Stimulated activated CD4-positive, alpha-beta T cell treated with anti-CD3 and anti-CD28 coated beads, Interleukin-12 subunit alpha, Interleukin-12 subunit beta, amount 100 ng/mL, for 4 hours (primary cell): ENCODE data around the gene SLC28A1.

Source experiments
- DNase-seq: peaks from one replicate; pipeline ENCODE4 v3.0.0-alpha.2; 2020

Gene SLC28A1

GRCh38 chr15:84886211-84886983 is 1.9 kb downstream of the SLC28A1 start:
- DNase-seq, result no peak

DNA sequence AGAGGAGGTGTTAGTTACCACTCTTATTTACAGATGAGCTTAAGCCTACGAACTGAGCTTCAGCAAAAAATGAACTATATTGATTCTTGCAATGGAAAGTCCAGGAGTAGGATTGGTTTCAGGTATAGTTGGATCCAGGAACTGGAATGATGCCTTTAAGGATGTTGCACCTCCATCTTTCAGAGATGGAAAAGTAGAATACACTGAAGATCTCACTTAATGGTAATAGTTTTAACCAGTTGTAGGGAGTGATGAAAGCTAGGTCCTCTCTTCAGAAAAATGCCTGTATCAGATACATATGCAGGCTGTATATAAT is 2.5 kb downstream of the SLC28A1 start:
- DNase-seq, result no peak

DNA sequence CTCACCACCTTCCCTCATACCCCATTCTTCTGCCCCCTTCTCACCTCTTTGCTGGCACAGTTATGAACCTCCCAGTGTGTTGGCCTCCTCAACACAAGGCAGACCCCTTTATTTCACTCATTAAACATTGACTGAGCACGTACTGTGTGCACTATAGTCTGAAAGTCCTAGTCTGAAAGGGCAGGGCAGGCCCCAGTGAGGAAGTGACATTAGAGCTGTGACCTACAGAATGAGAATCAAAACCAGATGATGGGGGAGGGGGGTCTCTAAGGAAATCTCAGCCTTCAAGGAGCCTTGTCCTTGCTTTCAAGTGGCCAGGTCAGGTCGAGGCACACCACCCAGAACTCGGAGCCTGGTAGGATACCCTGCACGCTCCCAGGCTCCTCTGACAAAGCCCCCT is 3.5 kb downstream of the SLC28A1 start:
- DNase-seq, result no peak

GRCh38 chr15:84888639-84889038 is 4.2 kb downstream of the SLC28A1 start:
- no peak for DNase-seq

GRCh38 chr15:84889313-84889990 is 5.0 kb downstream of the SLC28A1 start:
- DNase-seq, result no peak

DNA sequence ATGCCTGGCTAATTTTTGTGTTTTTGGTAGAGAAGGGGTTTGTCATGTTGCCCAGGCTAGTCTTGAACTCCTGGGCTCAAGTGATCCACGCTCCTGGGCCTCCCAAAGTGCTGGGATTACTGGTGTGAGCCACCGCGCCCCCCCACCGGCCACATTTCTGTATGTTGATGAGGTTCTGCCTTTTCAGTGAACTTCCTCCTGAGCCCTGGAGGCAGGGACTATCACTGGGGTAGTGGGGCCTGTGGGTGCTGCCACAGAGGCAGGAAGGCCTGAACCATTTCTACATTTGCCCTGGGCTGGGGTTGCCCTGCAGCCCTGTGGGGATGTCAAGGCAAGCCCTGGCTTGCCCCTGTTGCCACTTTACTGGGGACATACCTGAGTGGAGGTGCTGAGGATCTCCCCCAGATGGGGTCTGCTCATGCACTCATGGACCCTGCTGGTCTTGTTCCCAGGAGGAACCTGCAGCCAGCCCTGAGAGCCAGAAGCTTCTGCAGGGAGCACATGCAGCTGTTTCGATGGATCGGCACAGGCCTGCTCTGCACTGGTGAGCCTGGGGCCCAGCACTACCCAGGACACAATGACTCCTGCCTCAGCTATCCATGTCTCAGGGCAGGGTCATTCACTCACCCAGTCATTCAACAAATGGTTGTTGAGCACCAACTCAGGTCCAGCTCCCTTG is 5.7 kb downstream of the SLC28A1 start:
- no peak for DNase-seq

GRCh38 chr15:84890670-84891162 is 6.3 kb downstream of the SLC28A1 start:
- no peak for DNase-seq

DNA sequence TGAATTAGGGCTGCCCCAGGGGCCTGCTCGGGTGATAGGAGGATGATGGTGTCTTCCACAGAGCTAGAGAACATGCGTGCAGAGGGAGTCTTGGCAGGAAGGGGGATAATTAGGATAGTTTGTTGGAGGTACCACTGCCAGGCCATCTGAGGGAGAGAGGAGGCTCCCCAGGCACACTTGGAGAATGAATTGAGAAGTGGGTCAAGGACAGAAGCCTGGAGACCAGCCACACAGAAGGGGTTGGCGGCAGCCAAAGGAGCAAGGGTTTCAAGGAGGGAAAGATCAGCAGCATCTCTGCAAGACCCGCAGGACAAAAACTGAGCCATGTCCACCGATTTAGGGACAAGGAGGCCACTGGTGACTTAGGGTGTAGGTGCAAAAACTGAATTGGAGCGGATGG is 6.9 kb downstream of the SLC28A1 start:
- DNase-seq, result no peak

DNA sequence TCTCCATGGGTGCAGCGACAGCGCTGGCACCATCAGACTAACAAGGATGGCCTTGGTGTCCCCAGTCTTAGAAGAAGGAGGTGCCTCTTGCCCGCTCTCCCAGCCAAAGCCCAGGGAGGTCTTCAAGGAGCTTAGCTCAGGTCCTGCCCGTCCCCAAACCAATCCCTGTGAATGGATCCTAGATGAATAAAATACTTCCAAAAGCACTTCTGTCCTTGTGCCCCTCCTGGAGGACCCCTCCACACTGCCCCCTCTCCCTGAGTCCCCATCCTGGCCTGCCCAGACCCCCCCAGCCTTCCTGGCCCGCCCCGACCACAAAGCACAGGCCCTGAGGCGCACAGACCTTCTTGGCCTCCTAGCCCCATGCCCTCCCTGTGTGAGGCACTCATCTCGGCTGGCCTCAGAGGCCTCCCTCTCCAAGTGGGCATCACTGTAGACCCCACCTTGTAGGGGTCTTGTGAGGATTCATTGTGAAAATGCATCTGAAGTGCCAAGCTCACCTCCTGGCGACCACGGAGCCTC is 8.4 kb downstream of the SLC28A1 start:
- no peak for DNase-seq

GRCh38 chr15:84893607-84894006 is 9.1 kb downstream of the SLC28A1 start:
- DNase-seq, result no peak

- DNase-seq, result no peak
Observed at GRCh38 chr15:84894736-84895425, 10.4 kb downstream of the SLC28A1 start.

GRCh38 chr15:84898761-84899160 is 14.3 kb downstream of the SLC28A1 start:
- DNase-seq, result no peak

DNA sequence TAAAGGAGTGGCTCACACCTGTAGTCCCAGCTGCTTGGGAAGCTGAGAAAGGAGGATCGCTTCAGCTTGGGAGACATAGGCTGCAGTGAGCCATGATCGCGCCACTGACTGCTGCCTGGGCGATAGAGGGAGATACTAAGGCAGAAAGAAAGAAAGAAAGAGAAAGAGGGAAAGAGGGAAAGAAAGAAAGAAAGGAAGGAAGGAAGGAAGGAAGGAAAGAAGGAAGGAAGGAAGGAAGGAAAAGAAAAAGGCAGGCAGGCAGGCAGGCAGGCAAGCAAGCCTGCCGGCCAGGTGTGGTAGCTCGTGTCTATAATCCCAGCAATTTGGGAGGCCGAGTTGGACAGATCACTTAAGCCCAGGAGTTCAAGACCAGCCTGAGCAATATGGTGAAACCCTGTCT is 15.3 kb downstream of the SLC28A1 start:
- DNase-seq, result no peak

GRCh38 chr15:84901540-84901939 is 17.1 kb downstream of the SLC28A1 start:
- DNase-seq, result no peak

GRCh38 chr15:84903751-84904150 is 19.3 kb downstream of the SLC28A1 start:
- DNase-seq, result no peak

GRCh38 chr15:84904419-84904818 is 20.0 kb downstream of the SLC28A1 start:
- no peak for DNase-seq

- DNase-seq, result no peak
Observed at GRCh38 chr15:84905016-84905916, 20.8 kb downstream of the SLC28A1 start.

DNA sequence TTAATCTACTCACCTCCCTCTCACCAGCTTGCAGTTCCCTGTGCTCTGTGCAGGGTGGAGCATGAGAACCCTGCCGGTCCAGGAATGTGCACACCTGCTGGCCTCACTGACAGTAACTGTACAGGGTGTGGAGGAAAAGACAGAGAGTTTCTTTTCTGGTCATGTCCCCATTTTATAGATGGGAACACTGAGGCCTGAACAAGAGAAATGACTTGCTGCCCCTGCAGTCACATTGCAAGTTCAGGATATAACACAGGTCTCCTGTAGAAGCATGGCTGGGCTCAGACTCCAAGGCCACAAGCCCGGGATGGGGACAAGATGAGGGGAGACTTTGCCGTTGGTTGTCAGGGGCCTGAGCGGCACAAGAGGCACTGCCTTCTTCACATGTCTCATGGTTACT is 23.3 kb downstream of the SLC28A1 start:
- no peak for DNase-seq

GRCh38 chr15:84908564-84908963 is 24.1 kb downstream of the SLC28A1 start:
- DNase-seq, result no peak

DNA sequence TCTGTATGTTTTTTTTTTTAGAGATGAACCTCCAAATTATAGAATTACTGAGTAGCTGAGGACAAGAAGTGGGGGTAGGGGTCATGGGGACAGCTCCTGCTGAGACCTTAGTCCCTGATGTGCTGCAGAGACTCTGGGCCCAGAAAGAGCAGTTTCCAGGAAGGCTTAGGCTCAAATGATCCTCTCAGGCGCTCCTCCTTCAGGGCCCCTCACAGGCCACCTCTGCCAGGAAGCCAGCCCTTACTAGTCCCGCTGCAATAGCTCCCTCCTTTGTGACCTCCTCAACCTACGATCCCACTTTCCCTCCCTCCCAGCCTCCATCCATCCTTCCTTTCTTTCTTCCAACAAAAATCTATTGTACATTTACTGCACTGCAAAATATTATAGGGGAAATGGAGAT is 24.6 kb downstream of the SLC28A1 start:
- no peak for DNase-seq

- DNase-seq, result no peak
Observed at GRCh38 chr15:84909782-84910181, 25.3 kb downstream of the SLC28A1 start.
